Mucosa of descending colon (tissue), 3 donors: Measurements from ENCODE around the gene ATP2B3. TPM values are rescaled to one million over a fixed set of nuclear protein-coding genes. Genes with fewer than 3 reads are reported as not detected.
"Not testable (repeated sequence)": the region's sequence is repeated elsewhere in the genome, so short reads cannot be mapped to it uniquely, and the experiment has no call there.

Source experiments
- ATAC-seq: fragments of 200-7000 bp; cut with Tn5 transposase; one replicate; pipeline ENCODE4 v1.9.1; 2020; ENCODE audit warnings: mild to moderate bottlenecking, moderate library complexity
- DNase-seq, 3 donors: peaks; one replicate each; pipeline ENCODE4 v3.0.0-alpha.2; 2020
- H3K36me3 ChIP-seq: fragments of 200-600 bp; one replicate; pipeline ENCODE4 v1.8.0; 2021; ENCODE audit warnings: low read depth, mild to moderate bottlenecking
- H3K4me1 ChIP-seq: fragments of 200-600 bp; one replicate; pipeline ENCODE4 v1.8.0; 2021; ENCODE audit warnings: low read depth, mild to moderate bottlenecking
- H3K4me3 ChIP-seq: fragments of 200-600 bp; one replicate; pipeline ENCODE4 v1.8.0; 2021; ENCODE audit warnings: mild to moderate bottlenecking
- H3K9me3 ChIP-seq: fragments of 200-600 bp; one replicate; pipeline ENCODE4 v1.8.0; 2021; ENCODE audit warnings: mild to moderate bottlenecking
- intact Hi-C, 2 donors: fragments of 100-400 bp; cut with DNase I in 1 of 2; cut with micrococcal nuclease in 1 of 2; formaldehyde crosslinking; loops; one replicate each; pipeline versions ENCODE4 v1.11.0 to v1.11.1; 2022; cut with DNase I, micrococcal nuclease
- total RNA-seq, 3 donors: library from RNA; stranded (reverse); fragmentation: NEBNext Ultra II Directional in 2 of 3; extraction: Animal tissue kit (Norgen Biotek cat#: 25700) in 2 of 3; gene quantifications; one replicate each; pipeline versions ENCODE4 v1.2.1 to v1.2.4, GENCODE V29; 2021 to 2023
- TF ChIP-seq, protein P1 (sequence below): fragments of 200-600 bp; IDR thresholded peaks from one replicate; pipeline ENCODE4 v1.8.0; 2022; ENCODE audit warnings: antibody characterized with exemption, mild to moderate bottlenecking
- donor health status: DM: no; HTN: no; CAD: no; lungs with moderate emphysema.
- donor health status: DM: no; HTN: no; CAD: no.
- donor health status: DM: no; HTN: yes; CAD: no.

ATP2B3 gene
- total RNA-seq, 3 donors from 2014 or later, result 0.07 to 1.1 TPM; not detected in 1

DNA sequence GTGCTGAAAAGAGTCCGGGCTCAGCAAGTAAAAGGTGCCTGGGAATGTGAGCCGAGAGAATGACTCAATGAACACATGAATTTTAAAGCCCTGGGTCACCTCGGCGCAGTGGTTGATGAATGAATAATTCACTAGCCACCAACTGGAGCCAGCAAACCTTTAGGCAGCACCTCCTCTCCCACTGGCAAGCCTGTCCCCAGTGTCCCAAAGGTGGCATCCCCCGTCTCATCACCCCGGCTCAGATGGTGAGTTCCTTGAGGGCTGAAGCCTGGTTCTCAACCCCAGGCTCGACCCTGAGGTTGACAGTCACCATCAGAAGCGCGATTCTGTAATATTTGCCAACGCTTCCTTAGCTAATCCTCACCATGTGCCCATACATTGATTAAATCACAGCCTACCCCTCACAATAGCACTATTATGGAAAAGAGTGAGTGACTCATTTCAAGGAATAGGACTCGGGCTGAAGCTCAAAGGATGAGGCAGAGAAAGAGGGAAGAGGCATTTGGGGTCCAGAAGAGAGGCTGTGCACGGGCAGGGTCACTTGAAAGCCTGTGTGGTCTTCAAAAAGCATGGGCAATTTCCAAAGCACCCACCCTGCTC is 84.2 kb downstream of the ATP2B3 start:
- no peaks in the 10 kb centered on the region for H3K36me3 ChIP-seq
- no peak for DNase-seq
- no peak for ATAC-seq
- H3K4me3 ChIP-seq, result no peak overlapping the region
- H3K9me3 ChIP-seq, result no peaks in the 10 kb centered on the region
- TF ChIP-seq, protein P1, sequence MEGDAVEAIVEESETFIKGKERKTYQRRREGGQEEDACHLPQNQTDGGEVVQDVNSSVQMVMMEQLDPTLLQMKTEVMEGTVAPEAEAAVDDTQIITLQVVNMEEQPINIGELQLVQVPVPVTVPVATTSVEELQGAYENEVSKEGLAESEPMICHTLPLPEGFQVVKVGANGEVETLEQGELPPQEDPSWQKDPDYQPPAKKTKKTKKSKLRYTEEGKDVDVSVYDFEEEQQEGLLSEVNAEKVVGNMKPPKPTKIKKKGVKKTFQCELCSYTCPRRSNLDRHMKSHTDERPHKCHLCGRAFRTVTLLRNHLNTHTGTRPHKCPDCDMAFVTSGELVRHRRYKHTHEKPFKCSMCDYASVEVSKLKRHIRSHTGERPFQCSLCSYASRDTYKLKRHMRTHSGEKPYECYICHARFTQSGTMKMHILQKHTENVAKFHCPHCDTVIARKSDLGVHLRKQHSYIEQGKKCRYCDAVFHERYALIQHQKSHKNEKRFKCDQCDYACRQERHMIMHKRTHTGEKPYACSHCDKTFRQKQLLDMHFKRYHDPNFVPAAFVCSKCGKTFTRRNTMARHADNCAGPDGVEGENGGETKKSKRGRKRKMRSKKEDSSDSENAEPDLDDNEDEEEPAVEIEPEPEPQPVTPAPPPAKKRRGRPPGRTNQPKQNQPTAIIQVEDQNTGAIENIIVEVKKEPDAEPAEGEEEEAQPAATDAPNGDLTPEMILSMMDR, result no peak
- no peaks in the 10 kb centered on the region for H3K4me1 ChIP-seq
- intact Hi-C loops, result no loop called here

DNA sequence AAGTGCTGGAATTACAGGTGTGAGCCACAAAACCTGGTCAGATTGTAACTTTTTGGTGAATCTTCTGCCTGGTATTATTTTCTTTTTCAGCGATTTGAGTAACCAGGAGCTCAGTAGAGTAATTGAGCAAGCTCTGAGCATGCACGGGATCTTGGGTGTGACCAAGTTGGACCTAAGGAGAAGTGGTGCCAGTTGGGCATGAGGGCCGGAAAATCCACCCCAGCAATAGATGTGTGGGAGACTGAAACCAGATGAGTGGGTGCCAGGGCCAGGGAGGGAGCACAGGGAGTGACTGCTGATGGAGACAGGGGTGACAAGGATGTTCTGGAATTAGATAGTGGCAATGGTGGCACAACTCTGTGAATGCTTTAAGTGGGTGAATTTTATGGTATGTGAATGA is 85.2 kb downstream of the ATP2B3 start:
- Histone ChIP-seq H3K4me1 (no peaks in the 10 kb centered on the region), H3K4me3 (no peak overlapping the region), H3K9me3 (no peaks in the 10 kb centered on the region), H3K36me3 (no peaks in the 10 kb centered on the region)
- intact Hi-C loops, result no loop called here
- TF ChIP-seq, protein P1, result no peak
- DNase-seq (no peak), ATAC-seq (no peak)

- Histone ChIP-seq H3K4me1 (no peaks in the 10 kb centered on the region), H3K36me3 (no peaks in the 10 kb centered on the region), H3K4me3 (no peak overlapping the region), H3K9me3 (no peaks in the 10 kb centered on the region)
- TF ChIP-seq, protein P1, result no peak
- intact Hi-C loops, result no loop called here
- ATAC-seq, result no peak
- DNase-seq, result no peak
These were observed 85.8 kb downstream of the ATP2B3 start for GRCh38 chrX:153603131-153603656.

GRCh38 chrX:153604666-153605380 is 87.4 kb downstream of the ATP2B3 start:
- ATAC-seq, intact Hi-C loops, H3K36me3 ChIP-seq, H3K4me1 ChIP-seq, H3K4me3 ChIP-seq, H3K9me3 ChIP-seq, DNase-seq: not testable (repeated sequence)

DNA sequence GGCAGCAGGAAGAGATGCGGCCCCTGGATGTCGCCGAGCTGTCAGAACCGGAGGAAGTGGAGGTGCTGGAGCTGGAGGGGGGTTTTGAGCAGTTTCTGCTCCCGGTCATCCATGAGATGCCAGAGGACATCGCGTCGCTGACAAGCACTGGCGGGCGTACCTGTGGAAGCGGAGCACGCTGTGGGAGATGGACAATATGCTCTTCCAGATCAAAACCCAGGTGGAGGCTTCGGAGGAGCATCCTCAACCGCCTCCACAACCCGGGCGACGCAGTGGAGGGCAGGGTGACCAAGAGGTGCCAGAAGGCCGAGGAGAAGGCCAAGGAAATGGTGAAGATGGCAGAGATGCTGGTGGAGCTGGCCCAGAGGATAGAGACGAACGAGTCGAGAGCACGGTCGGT is 89.1 kb downstream of the ATP2B3 start:
- no peaks in the 10 kb centered on the region for H3K4me1 ChIP-seq
- H3K4me3 ChIP-seq, result no peak overlapping the region
- no peaks in the 10 kb centered on the region for H3K36me3 ChIP-seq
- intact Hi-C loops, result no loop called here
- no peaks in the 10 kb centered on the region for H3K9me3 ChIP-seq
- no peak for DNase-seq
- no peak for ATAC-seq
- TF ChIP-seq, protein P1, result no peak

- ATAC-seq (no peak), DNase-seq (no peak)
- Histone ChIP-seq H3K4me1 (no peaks in the 10 kb centered on the region), H3K9me3 (no peaks in the 10 kb centered on the region), H3K36me3 (no peaks in the 10 kb centered on the region), H3K4me3 (no peak overlapping the region)
- TF ChIP-seq, protein P1, result no peak
- intact Hi-C loops, result no loop called here
These were observed 90.9 kb downstream of the ATP2B3 start for GRCh38 chrX:153608376-153608775.
